ENCODE results near the gene PSME4. TPM values are rescaled to one million over a fixed set of nuclear protein-coding genes. Genes with fewer than 3 reads are reported as not detected.

The PSME4 gene
- total and polyA plus RNA-seq, 10 of the 15 experiments (the other 5 are each of a cell fraction or from before 2014, with no cell fraction given), result 11.1 to 56.2 (median 32.1) TPM

GRCh38 chr2:53998834-53999233 lies 28.0 kb upstream of the PSME4 start:
- DNase-seq (ENCODE audit: low read depth, low spot score), result no peak
- no TSS peak for BruUV-seq (replicated peaks)
- no peak for ATAC-seq
- no peak for FAIRE-seq
- SMC1A ChIA-PET (ENCODE audit: uncharacterized antibody, unreplicated experiment), result no interaction called here
- Histone ChIP-seq H3K4me2 (ENCODE audit: control insufficient read depth, insufficient read depth) (no peak overlapping the region), H2AFZ (ENCODE audit: control insufficient read depth, low read depth, low read length) (no peak overlapping the region), H3K36me3 (ENCODE audit: control insufficient read depth in 2 of 2, insufficient read depth in 2 of 2, low read length in 1 of 2) (no peaks in the 10 kb centered on the region), H4K20me1 (ENCODE audit: control insufficient read depth, insufficient read depth) (no peaks in the 10 kb centered on the region), H3K9me3 (replicated peaks; ENCODE audit: control insufficient read depth, insufficient read depth, low read length) (no peaks in the 10 kb centered on the region), H3K9ac (ENCODE audit: control insufficient read depth, insufficient read depth, low read length) (no peak overlapping the region), H3K27ac (ENCODE audit: control insufficient read depth, insufficient read depth) (no peak overlapping the region), H3K4me1 (ENCODE audit: control insufficient read depth, insufficient read depth, low read length) (peaks cover 4% of the 10 kb centered on the region; the same call in 1 of the 2 replicates), H3K79me2 (ENCODE audit: control insufficient read depth, insufficient read depth, low read length) (no peaks in the 10 kb centered on the region), H3K4me3 (no peak overlapping the region), H3K27me3 (replicated peaks in 1 of 2; ENCODE audit: control insufficient read depth in 2 of 2, insufficient read depth in 2 of 2, low read length in 1 of 2) (no peaks in the 10 kb centered on the region)
- in situ Hi-C loops (cut with MboI) (no loop called here), intact Hi-C loops (cut with micrococcal nuclease; ENCODE audit: unreplicated experiment) (no loop called here)
- POLR2A ChIA-PET, result no interaction called here
- RAD21 ChIA-PET (ENCODE audit: unreplicated experiment), result no interaction called here
- CTCF ChIA-PET, result no interaction called here
- 65% methylated on average over 3 of the region's 3 CpGs for WGBS (ENCODE audit: insufficient coverage, insufficient replicate concordance, low lambda C conversion rate, missing lambda C conversion rate)
- no peak for TF ChIP-seq RAD21 (IDR thresholded peaks at IDR 0.05; ENCODE audit: insufficient read depth, low read depth, low read length)
- TF ChIP-seq HDAC6 (IDR thresholded peaks at IDR 0.05; ENCODE audit: unreplicated experiment), result no peak
- no peak for TF ChIP-seq RB1 (IDR thresholded peaks at IDR 0.05; ENCODE audit: borderline replicate concordance)
- TF ChIP-seq CUX1 (IDR thresholded peaks at IDR 0.05; ENCODE audit: insufficient replicate concordance, low read depth, low read length), result no peak
- no peak for TF ChIP-seq MYC (IDR thresholded peaks at IDR 0.05; ENCODE audit: insufficient read depth, insufficient read length, insufficient replicate concordance, low read length, severe bottlenecking)
- TF ChIP-seq ZSCAN29 (IDR thresholded peaks at IDR 0.05), result no peak
- no peak for TF ChIP-seq SPI1 (IDR thresholded peaks at IDR 0.05; ENCODE audit: borderline replicate concordance, insufficient read depth, low read depth, low read length)
- no peak for TF ChIP-seq PRDM15 (CRISPR knock-in tag; IDR thresholded peaks at IDR 0.05)
- TF ChIP-seq ZBTB33 (IDR thresholded peaks at IDR 0.05), result no peak
- TF ChIP-seq SREBF2 (IDR thresholded peaks at IDR 0.05; ENCODE audit: low read length), result no peak
- no peak for TF ChIP-seq SREBF1 (IDR thresholded peaks at IDR 0.05; ENCODE audit: low read length)
- TF ChIP-seq SIN3A (IDR thresholded peaks at IDR 0.05; ENCODE audit: low read depth, low read length), result no peak
- TF ChIP-seq HDGF (IDR thresholded peaks at IDR 0.05), result no peak
- no peak for TF ChIP-seq TBL1XR1 (IDR thresholded peaks at IDR 0.05; ENCODE audit: low read depth, low read length)
- no peak for TF ChIP-seq ZZZ3 (IDR thresholded peaks at IDR 0.05; ENCODE audit: control insufficient read depth, insufficient read length, low read depth)

Data from GM12878 (cell line).